WERI-Rb-1 (cell line): Measurements from ENCODE around the gene NADK.

ENCODE experiments used
- DNase-seq: peaks from one replicate; pipeline ENCODE4 v3.0.0-alpha.2; 2020
- H3K27ac ChIP-seq: fragments of 250-450 bp; sonication (Bioruptor Pico); 2 replicates; pipeline ENCODE4 v1.5.1; 2020; ENCODE audit warnings: mild to moderate bottlenecking, moderate library complexity
- H3K27me3 ChIP-seq: fragments of 250-450 bp; sonication (Bioruptor Pico); 2 replicates; pipeline ENCODE4 v1.5.1; 2021; ENCODE audit warnings: mild to moderate bottlenecking, low read depth, moderate library complexity; ENCODE audit not compliant: insufficient read depth, severe bottlenecking
- H3K36me3 ChIP-seq: fragments of 250-450 bp; sonication (Bioruptor Pico); 2 replicates; pipeline ENCODE4 v1.5.1; 2020; ENCODE audit warnings: mild to moderate bottlenecking, moderate library complexity
- H3K4me3 ChIP-seq: 2 replicates; pipeline ENCODE4 v1.5.1; 2011; ENCODE audit warnings: low read depth, mild to moderate bottlenecking, control low read depth, low read length
- H3K9me3 ChIP-seq: fragments of 250-450 bp; sonication (Bioruptor Pico); 2 replicates; pipeline ENCODE4 v1.5.1; 2021; ENCODE audit warnings: mild to moderate bottlenecking, moderate library complexity; ENCODE audit not compliant: severe bottlenecking
- CTCF ChIP-seq: IDR thresholded peaks from 2 replicates; pipeline ENCODE4 v1.5.1; 2011; ENCODE audit warnings: low read depth, mild to moderate bottlenecking, control low read depth, inconsistent platforms, low read length

Gene NADK

GRCh38 chr1:1764876-1765470, 13.3 kb downstream of the NADK start:
- Histone ChIP-seq H3K27ac (no peak overlapping the region), H3K9me3 (peaks cover 2% of the 10 kb centered on the region), H3K4me3 (no peak overlapping the region), H3K27me3 (no peaks in the 10 kb centered on the region), H3K36me3 (peaks cover 77% of the 10 kb centered on the region)
- no peak for TF ChIP-seq CTCF
- DNase-seq, result no peak

GRCh38 chr1:1763657-1764621, 14.3 kb downstream of the NADK start:
- peaks cover 2% of the 10 kb centered on the region for H3K9me3 ChIP-seq
- DNase-seq, result no peak
- H3K27ac ChIP-seq, result no peak overlapping the region
- no peak overlapping the region for H3K4me3 ChIP-seq
- peaks cover 85% of the 10 kb centered on the region for H3K36me3 ChIP-seq
- TF ChIP-seq CTCF, result no peak
- H3K27me3 ChIP-seq, result no peaks in the 10 kb centered on the region

- Histone ChIP-seq H3K9me3 (no peaks in the 10 kb centered on the region), H3K36me3 (peaks cover 80% of the 10 kb centered on the region), H3K27me3 (no peaks in the 10 kb centered on the region), H3K27ac (no peak overlapping the region), H3K4me3 (no peak overlapping the region)
- DNase-seq, result no peak
- TF ChIP-seq CTCF, result no peak
These were observed 16.5 kb downstream of the NADK start for GRCh38 chr1:1761504-1762376.

- no peak for DNase-seq
- Histone ChIP-seq H3K4me3 (no peak overlapping the region), H3K27ac (no peak overlapping the region), H3K27me3 (no peaks in the 10 kb centered on the region), H3K9me3 (no peaks in the 10 kb centered on the region), H3K36me3 (peaks cover 90% of the 10 kb centered on the region)
- TF ChIP-seq CTCF, result no peak
These were observed 17.6 kb downstream of the NADK start for GRCh38 chr1:1760715-1761114.

- DNase-seq, result no peak
- no peak overlapping the region for H3K4me3 ChIP-seq
- no peak overlapping the region for H3K27ac ChIP-seq
- no peak for TF ChIP-seq CTCF
- H3K36me3 ChIP-seq, result peaks cover 88% of the 10 kb centered on the region
- H3K9me3 ChIP-seq, result no peaks in the 10 kb centered on the region
- no peaks in the 10 kb centered on the region for H3K27me3 ChIP-seq
These were observed 18.0 kb downstream of the NADK start for GRCh38 chr1:1760345-1760650.
